HG02840 (cell line): ENCODE data around the gene CHI3L2.

Experiments used
- ATAC-seq: cut with Tn5 transposase; IDR thresholded peaks from one replicate; pipeline ENCODE4 v1.9.1; 2021; ENCODE audit warnings: mild to moderate bottlenecking, moderate library complexity, moderate number of reproducible peaks; ENCODE audit not compliant: unreplicated experiment, low FRiP score

CHI3L2 gene, protein sequence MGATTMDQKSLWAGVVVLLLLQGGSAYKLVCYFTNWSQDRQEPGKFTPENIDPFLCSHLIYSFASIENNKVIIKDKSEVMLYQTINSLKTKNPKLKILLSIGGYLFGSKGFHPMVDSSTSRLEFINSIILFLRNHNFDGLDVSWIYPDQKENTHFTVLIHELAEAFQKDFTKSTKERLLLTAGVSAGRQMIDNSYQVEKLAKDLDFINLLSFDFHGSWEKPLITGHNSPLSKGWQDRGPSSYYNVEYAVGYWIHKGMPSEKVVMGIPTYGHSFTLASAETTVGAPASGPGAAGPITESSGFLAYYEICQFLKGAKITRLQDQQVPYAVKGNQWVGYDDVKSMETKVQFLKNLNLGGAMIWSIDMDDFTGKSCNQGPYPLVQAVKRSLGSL

DNA sequence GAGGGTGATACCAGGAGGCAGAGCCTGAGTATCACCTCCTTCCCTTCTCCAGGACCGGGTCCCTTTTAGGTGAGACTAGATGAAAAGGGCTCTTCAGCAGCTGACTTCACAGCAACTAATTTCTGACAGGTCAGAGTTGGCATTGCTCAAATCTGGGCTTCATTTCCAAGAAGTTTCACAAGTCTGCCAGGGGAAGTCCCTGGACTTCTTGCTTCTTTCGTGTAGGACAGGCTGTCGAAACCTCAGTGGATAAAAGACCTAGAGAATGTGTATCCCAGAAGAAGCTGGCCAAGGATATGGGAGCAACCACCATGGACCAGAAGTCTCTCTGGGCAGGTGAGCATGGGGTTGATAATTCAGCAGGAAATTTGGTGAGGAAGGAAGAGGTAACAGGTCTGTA lies at the start of gene CHI3L2:
TSS of gene CHI3L2 (plus strand) at position 280 of the 400 bp plus-strand sequence. CDS start at position 297, 17 bp downstream.
- no peak for ATAC-seq

DNA sequence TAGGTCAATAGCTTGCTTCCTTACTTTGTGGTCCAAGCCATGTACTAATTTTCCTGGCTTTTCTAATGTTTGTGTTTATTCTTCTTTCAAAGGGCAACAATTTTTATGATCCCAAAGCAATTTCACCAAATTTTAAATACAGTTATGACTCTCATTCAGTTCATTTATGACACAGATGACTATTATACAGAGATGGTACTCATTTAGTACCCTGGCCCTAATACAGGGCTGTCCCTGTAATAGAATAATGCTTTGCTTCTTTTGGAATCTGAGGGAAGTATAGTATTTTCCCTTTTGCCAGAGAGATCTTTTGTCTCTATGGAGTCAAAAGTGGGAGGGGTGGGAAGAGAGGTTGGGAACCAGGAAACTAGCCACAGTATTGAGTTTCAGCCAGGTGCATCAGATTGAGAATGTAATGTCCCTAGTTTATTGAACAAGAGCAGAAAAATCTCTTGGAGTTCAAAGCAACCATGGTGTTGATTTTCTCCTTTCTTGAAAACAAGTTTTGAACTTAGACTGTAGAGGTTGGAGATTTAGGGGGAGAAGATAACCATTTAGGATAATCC lies 47.5 kb upstream of the CHI3L2 start:
- no peak for ATAC-seq

DNA sequence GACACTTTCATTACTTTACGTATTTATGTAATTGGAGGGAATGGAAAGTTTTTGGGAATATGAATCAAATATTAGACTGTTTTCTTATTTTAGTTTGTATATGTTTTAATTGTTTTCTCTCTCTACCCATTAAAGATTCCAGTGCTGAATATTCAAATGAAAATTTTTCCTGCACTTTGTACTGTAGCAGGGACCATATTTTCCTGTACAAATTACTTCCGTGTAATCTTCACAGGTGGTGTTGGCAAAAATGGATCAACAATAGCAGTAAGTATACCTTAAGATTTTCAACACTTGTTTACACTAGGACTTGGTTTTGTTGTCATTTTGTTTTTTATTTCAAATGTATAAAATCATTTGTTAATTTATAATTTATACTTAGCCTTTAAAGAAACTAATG lies 45.5 kb upstream of the CHI3L2 start:
- ATAC-seq: no peak

DNA sequence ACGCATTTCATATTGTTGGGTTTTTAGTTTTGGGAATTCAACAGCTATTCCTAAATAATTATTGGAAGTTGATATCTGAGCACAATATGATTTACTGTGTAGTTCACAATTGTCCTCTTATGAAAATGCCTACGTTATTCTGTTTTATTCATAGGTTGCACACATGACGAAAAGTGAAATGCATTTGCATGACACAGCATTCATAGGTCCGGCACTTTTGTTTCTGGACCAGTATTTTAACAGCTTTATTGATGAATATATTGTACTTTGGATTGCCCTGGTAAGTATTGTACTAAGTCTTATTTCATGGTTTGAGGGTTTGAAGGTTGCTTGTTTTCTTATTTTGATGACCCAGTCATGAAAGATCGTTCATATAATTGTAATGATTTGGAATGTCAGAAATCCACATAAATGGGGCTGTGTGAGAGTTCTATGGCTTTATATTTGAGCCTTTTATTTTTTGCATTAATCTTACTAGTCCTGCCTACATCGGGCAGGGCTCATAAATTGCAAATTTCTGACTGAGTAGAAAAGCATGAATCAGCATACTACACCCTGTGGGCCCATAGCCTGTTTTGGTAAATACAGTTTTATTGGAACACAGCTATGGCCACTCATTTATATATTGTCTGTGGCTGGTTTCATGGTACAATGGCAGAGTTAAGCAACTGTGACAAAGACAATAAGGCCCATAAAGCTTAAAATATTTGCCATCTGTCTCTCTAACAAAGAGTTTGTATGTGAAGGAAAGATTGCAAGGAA lies 44.0 kb upstream of the CHI3L2 start:
- no peak for ATAC-seq

DNA sequence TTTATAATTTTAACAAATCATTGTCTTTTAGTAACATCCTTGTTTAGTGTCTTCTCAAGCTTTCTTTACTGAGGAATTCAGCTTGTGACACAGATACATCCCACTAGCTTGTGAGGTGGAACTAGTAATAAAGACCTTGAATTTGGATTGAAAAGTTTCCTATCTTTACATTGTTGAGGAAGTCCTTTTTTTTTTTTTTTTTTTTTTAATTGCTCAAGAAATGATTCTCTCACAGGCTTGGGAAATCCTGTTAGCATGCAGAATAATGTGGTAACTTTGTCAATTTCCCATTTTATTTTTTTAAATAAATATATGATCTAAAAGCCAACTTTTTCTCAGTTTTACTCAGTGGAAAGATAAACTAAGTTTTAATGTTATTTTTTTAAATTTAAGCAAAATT lies 42.9 kb upstream of the CHI3L2 start:
- ATAC-seq: no peak

DNA sequence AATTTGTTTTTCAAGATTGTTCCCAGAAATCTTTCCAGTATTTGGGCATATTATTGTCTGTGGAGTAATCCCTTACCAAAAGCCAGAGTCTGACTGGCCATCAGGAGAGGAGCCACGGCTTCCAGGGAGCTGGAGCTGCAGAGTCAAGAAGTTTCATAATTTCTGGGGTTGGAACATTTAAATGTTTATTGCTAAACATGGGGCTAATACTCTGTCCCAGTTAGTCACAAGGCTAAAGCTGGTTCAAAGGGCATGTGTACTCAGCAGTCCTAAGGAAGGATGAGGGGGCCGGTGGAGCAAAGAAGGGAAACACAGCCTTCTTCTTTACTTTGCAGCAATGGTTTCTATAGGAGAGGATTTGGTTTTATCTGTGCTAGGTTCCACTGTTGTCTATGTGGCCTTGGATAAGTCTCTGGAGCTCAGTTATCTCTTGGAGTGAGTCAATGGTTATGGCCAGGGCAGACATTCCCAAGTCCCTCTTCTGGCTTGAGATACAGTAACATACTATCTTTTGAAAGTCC lies 36.5 kb upstream of the CHI3L2 start:
- ATAC-seq: no peak

DNA sequence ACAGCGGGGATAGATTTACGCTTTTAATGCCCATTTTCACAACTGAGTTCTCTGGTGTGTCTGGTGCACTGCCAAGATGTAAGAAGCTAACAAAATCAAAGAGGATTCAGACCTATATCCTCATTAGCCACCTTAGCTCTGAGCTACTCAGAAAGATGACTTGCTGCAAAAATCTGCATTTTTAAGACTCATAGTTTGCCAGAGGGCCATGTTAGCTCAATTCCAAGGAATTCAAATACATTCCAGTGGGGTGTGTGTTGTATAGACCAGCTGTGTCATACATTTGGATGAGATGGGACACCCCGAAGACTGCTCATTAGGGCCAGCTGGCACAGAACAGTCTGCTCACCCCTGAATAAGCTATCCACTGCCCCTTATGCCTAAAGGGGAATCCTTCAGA lies 36.0 kb upstream of the CHI3L2 start:
- ATAC-seq: no peak

DNA sequence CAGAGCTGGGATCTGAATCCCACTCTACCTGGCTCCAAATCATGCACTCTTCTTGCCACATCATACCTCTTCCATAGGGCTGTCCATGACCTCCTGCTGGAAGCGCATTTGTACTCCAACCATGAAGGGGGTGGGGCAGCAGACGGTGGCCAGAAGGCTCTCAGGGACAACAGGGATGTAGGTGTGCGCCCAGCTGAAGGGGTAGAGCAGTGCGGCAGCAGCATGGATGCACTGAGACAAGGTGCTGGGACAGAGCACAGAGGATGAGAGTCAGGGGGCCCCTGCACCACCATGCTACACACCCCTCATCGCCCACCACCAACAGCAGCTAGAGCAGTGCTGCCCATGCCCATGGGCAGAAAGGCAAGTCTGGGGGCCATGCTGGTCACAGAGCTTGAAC lies 35.4 kb upstream of the CHI3L2 start:
- ATAC-seq: no peak

DNA sequence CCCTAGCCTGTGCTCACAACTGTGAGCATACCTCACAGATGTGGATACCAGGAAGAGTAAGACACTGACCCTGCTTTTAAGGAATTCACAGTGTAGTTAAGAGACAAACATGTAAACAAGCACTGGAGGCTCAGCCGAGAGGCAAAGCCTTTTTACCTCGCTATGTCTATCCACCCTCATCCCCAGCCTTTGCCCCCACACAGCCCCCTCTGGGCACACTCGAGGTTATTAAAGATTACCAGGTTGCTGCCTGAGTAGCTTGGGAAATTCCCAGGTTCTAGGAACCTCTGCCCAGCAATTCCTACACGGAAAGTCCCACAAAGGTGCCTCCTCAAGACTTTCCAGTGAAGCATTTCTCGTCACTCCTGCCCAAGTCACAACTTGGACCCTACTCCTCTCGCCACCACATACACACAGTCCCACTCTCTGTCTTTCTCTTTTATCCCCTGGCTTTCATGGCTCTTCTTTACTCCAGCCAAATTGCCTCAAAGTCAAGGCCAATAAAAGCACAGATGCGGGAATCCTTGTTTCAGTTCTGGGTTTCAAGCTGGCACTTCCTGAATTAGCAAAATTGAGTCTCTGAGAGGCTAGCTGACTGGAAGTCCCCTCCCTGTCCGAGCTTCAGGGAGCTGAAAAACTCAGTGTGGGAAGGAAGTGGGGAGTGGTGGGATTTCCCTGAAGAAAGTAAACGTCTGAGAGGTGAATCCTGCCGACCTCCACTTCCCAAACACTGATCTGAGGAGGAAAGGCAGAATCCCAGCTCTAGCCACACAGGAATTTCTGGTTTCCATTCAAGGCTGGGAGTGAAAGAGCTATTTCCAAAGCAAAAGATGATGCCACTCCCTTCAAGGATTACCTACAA lies 34.6 kb upstream of the CHI3L2 start:
- no peak for ATAC-seq

DNA sequence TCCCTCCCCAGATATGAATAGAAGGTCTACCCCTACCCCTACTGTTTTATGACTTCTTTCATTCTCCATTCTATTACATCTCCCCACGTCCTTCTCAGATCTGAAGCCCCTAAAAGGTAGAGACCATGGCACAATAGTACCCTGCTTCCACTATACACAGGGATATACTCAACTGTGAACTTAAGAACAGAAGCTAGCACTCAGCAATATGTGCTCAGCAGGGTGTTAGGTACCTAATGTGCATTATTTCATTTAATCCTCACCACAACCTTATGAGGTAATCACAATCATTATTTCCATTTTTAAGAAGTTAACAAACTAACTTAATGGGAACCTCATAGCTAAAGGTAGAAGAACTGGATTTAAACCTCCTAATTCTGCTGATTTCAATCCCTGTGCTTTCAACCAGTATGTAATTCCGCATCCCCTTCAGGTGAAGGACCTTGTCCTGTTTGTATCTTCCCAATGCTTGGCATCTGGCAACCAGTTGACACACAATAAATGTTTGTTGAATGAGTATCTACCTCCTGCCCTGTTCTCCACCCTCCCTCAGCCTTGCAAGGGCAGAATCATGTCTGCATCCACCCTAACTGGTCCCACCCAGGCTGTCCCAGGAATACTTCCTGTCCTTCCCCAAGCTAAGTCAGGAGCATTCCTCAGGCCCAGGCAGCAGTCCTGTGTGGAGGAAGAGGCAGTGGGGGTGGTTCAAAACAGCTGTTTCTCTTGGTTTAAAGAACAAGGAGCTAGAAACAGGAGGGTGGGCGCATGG lies 33.6 kb upstream of the CHI3L2 start:
- no peak for ATAC-seq

DNA sequence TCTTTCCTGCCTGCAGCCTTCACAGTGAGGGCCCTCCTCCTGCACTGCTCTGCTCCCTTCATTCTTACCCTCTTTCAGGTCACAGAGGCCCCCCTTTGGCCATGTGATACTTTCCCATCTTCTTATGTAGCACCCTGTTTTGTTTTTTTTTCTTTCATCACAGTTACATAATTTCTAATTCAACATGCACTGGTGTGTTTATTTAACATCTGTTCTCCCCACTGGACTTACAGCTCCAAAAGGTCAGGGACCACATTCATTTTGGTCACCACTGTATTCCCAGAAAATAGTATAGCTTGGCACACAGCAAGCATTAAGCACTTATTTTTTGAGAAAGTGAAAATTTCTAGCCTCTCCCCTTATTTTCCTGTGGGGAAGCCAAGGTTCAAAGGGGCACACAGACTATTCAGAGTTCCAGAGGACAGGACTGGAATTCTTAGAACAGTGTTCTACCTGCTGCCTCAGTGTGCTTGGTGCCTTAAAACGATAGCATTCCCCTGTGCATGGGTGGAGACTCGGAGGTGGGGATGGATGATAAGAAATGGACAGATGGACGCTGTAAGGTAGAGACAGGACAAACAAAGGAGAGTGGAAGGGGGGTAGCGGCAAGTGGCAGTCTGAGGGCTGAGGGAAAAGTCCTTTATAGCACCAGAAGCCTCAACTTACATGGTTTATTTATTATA lies 32.4 kb upstream of the CHI3L2 start:
- ATAC-seq: no peak

DNA sequence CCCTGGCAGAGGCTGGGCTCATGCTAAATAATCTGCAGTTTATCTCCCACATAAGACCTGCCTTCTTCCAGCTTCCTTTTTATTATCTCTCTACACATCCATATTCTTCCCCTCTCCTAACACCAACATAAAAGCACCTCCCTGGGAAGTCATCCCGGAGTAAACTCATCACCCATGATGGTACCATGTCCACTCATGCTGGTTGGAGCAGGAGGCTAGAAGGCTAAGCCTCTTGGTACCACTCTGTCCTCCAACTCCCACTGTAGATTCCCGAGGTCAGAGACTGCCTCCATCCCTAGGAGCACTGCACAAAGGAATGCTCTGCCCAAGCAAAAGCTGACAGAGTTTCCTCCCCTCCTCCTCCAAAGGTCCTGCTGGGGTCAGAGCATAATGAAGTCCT lies 31.3 kb upstream of the CHI3L2 start:
- no peak for ATAC-seq

DNA sequence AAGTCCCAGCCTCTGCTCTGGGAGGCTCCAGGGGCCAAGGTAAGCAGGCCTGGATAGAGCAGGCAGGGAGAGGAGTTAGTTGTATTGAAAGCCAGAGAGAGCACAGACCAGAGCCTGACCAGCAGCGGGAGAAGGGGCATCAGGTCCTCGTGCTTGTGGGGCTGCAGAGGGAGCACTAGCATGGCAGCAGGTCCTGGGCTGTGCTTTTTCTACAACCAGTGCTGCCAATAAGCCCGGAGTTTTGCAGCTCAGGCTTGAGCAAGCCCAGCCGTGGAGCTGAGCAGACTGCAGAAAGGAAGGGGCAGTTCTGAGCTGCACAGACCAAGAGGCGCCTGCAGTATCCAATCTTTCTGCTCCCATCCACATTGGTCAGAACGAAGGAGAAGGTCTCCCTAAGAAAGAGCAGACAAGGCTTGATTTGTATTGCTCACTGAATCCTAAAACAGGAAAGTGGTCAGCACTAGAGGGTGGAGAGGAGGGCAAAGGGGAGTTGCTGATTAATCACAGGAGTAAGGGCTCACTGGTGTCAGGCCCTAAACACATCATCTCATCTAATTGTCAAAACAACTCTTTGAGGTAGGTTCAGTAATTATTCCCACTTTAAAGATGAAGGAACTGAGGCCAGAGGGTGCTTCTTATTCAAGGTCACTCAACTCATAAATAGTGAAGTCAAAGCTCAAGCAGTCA lies 29.8 kb upstream of the CHI3L2 start:
- no peak for ATAC-seq

DNA sequence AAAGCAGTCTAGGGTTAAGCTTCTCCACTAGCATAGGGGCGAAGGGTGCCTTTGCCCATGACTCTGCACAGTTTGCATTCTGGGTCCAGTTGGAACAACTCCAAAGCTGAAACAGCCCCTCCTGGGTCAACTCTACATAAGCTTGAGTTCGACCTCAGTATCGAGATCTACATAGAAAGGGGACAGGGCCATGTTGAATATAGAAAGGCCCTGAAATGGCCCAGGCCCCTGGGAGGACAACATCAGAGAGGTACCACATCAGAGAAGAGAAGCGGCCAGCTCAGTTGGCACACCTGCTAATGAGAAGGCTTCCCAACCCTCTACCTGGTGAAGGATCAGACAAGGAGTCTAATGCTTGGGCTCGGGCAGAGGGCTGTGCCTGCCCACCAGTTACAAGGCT lies 28.7 kb upstream of the CHI3L2 start:
- no peak for ATAC-seq

DNA sequence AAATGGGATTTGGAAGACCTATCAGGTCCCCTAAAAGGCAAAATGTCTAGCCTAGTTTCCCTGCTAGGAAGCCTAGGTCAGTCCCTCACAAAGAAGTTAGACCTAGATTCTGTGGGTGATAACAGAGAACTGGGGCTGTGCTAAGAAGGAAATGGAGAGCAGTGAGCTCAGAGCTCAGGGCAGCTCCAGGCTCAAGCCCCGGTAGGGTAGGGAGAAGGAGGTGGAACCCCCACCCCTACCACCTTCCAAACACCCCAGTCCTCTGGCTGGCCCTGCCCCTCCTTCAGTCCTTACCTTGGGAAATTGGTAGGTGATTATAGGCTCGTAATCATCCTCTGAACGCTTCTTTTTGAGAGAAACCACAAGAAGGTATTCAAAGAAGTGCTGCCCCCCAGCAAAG lies 28.2 kb upstream of the CHI3L2 start:
- ATAC-seq: no peak

DNA sequence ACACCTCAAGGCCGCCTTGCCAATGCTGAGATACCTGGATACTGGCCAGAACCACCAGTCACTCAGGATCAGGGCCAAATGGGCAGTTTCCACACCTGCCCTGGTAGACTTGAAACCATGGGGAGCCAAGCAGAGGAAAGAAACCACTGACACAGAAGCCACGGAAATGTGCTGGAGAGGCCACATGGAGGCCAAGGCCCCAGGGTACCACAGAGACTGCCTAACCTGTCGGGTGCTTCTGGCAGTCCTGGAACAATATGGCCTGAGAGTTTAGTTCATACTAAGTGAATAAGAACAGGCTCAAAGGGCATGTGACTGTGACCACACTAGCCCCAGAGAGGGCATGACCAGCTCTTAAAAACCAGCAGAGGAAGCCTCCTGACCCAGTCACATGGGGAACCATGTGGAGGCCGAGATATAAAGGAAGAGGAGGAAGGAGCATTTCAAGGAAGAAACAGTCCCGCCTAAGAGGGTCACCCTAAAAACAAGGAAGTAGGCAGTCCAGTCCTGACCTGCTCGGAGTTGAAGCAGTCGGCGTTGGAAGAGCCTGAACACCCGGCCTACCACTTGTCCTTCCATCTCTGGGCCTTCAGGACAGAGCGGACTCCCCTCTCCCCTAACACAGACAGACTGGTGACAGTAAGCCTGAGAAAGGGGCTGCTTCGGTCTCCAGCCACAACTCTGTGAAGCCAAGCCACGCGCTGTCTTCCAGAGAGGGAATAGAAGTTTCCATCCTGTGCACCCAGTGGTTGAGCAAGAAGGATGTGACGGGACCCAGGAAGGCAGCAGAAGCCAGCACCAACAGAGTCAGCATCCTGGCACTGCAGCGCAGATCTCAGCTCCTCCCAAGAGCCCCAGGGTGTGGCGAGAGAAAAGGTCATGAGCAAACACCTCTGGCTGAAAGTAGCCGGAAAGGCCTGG lies 27.4 kb upstream of the CHI3L2 start, which contains the start of gene DENND2D:
TSS of gene DENND2D (minus strand) at position 766 of the 921 bp plus-strand sequence. CDS start at position 579, 187 bp downstream.
- no peak for ATAC-seq

DNA sequence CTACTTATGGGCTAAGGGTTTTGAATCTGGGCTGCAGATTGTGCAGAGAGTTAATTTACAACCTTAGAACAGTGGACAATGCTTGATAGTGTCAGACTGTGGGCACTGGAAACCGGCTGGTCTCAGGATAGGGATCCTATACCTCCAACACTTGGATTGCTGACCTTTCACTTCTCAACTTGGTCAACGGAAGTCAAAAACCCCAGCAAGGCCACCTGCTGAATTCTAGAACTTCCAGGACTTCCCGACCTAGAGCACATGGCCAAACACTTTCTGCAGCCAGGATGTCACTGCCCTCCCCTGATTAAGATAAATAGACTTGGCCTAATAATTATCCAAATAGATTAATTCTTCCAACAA lies 26.7 kb upstream of the CHI3L2 start:
- no peak for ATAC-seq
